ENCODE data around the gene USP2.

The USP2 gene

GRCh38 chr11:119370486-119371046 lies 10.9 kb downstream of the USP2 start:
- Histone ChIP-seq H3K4me2 (ENCODE audit: low read length) (no peak overlapping the region), H3K14ac (ENCODE audit: low read length) (no peak overlapping the region), H3K79me1 (ENCODE audit: low read length) (peaks cover 2% of the 10 kb centered on the region), H3K18ac (ENCODE audit: low read length) (no peak overlapping the region), H3K79me2 (ENCODE audit: control insufficient read depth, insufficient read depth, low read length, poor library complexity) (no peaks in the 10 kb centered on the region), H3K23ac (ENCODE audit: low read length) (no peak overlapping the region), H3K36me3 (ENCODE audit: control insufficient read depth in 1 of 2, insufficient read depth in 2 of 2, low read length in 2 of 2) (no peaks in the 10 kb centered on the region), H3K4me3 (ENCODE audit: low read depth, low read length) (no peak overlapping the region), H2BK120ac (ENCODE audit: insufficient read depth, low read length, poor library complexity) (no peak overlapping the region), H4K91ac (ENCODE audit: low read depth, low read length) (no peak overlapping the region), H2BK5ac (ENCODE audit: low read depth, low read length, poor library complexity) (no peak overlapping the region), H2AK5ac (ENCODE audit: low read length) (no peak overlapping the region), H2AFZ (ENCODE audit: insufficient read depth, low read length, poor library complexity) (no peak overlapping the region), H3K4ac (ENCODE audit: low read depth, low read length) (no peak overlapping the region), H3K9ac (ENCODE audit: low read length) (no peak overlapping the region), H4K12ac (ENCODE audit: low read depth, low read length) (no peak overlapping the region), H3K27ac (ENCODE audit: low read depth, low read length) (no peak overlapping the region), H2BK12ac (ENCODE audit: low read length) (no peak overlapping the region), H3K9me3 (ENCODE audit: insufficient read depth, low read depth, low read length) (no peaks in the 10 kb centered on the region), H3K27me3 (ENCODE audit: insufficient read depth, low read length) (no peaks in the 10 kb centered on the region), H4K8ac (ENCODE audit: low read depth, low read length) (no peak overlapping the region), H3K4me1 (ENCODE audit: control insufficient read depth in 1 of 2, insufficient read depth in 2 of 2, low read length in 2 of 2) (peaks cover 4 to 5% of the 10 kb centered on the region in 2 experiments)
- no peak for DNase-seq
- no CpG with 5 or more reads among the region's 8 CpGs for WGBS (ENCODE audit: extremely low coverage, insufficient coverage, insufficient read length)

- no peak overlapping the region for H3K4ac ChIP-seq (ENCODE audit: low read depth, low read length)
- H4K91ac ChIP-seq (ENCODE audit: low read depth, low read length) = no peak overlapping the region
- no peak overlapping the region for H2BK120ac ChIP-seq (ENCODE audit: insufficient read depth, low read length, poor library complexity)
- WGBS (ENCODE audit: extremely low coverage, insufficient coverage, insufficient read length) = no CpG with 5 or more reads among the region's 13 CpGs
- no peaks in the 10 kb centered on the region for H3K36me3 ChIP-seq (ENCODE audit: control insufficient read depth in 1 of 2, insufficient read depth in 2 of 2, low read length in 2 of 2)
- no peak overlapping the region for H2BK5ac ChIP-seq (ENCODE audit: low read depth, low read length, poor library complexity)
- H3K18ac ChIP-seq (ENCODE audit: low read length) = no peak overlapping the region
- no peaks in the 10 kb centered on the region for H3K27me3 ChIP-seq (ENCODE audit: insufficient read depth, low read length)
- H4K8ac ChIP-seq (ENCODE audit: low read depth, low read length) = no peak overlapping the region
- H2AK5ac ChIP-seq (ENCODE audit: low read length) = no peak overlapping the region
- no peak for DNase-seq
- H3K4me2 ChIP-seq (ENCODE audit: low read length) = no peak overlapping the region
- H3K9me3 ChIP-seq (ENCODE audit: insufficient read depth, low read depth, low read length) = no peaks in the 10 kb centered on the region
- H3K9ac ChIP-seq (ENCODE audit: low read length) = no peak overlapping the region
- H3K79me2 ChIP-seq (ENCODE audit: control insufficient read depth, insufficient read depth, low read length, poor library complexity) = no peaks in the 10 kb centered on the region
- H3K79me1 ChIP-seq (ENCODE audit: low read length) = peaks cover 2% of the 10 kb centered on the region
- no peak overlapping the region for H3K4me3 ChIP-seq (ENCODE audit: low read depth, low read length)
- no peak overlapping the region for H2AFZ ChIP-seq (ENCODE audit: insufficient read depth, low read length, poor library complexity)
- H3K4me1 ChIP-seq (ENCODE audit: control insufficient read depth in 1 of 2, insufficient read depth in 2 of 2, low read length in 2 of 2) = peaks cover 4 to 5% of the 10 kb centered on the region in 2 experiments
- H2BK12ac ChIP-seq (ENCODE audit: low read length) = no peak overlapping the region
- H4K12ac ChIP-seq (ENCODE audit: low read depth, low read length) = no peak overlapping the region
- no peak overlapping the region for H3K23ac ChIP-seq (ENCODE audit: low read length)
- H3K27ac ChIP-seq (ENCODE audit: low read depth, low read length) = no peak overlapping the region
- H3K14ac ChIP-seq (ENCODE audit: low read length) = no peak overlapping the region
These were observed 12.2 kb downstream of the USP2 start for GRCh38 chr11:119369132-119369925.

GRCh38 chr11:119368121-119369034 lies 13.1 kb downstream of the USP2 start:
- H2BK5ac ChIP-seq (ENCODE audit: low read depth, low read length, poor library complexity) = no peak overlapping the region
- peaks cover 3% of the 10 kb centered on the region for H3K79me1 ChIP-seq (ENCODE audit: low read length)
- H4K8ac ChIP-seq (ENCODE audit: low read depth, low read length) = no peak overlapping the region
- no peak overlapping the region for H2AK5ac ChIP-seq (ENCODE audit: low read length)
- no peak overlapping the region for H2BK120ac ChIP-seq (ENCODE audit: insufficient read depth, low read length, poor library complexity)
- WGBS (ENCODE audit: extremely low coverage, insufficient coverage, insufficient read length) = no CpG with 5 or more reads among the region's 17 CpGs
- DNase-seq = no peak
- no peak overlapping the region for H3K18ac ChIP-seq (ENCODE audit: low read length)
- H3K14ac ChIP-seq (ENCODE audit: low read length) = no peak overlapping the region
- H3K27me3 ChIP-seq (ENCODE audit: insufficient read depth, low read length) = no peaks in the 10 kb centered on the region
- no peak overlapping the region for H3K23ac ChIP-seq (ENCODE audit: low read length)
- no peaks in the 10 kb centered on the region for H3K9me3 ChIP-seq (ENCODE audit: insufficient read depth, low read depth, low read length)
- no peak overlapping the region for H3K9ac ChIP-seq (ENCODE audit: low read length)
- H4K91ac ChIP-seq (ENCODE audit: low read depth, low read length) = no peak overlapping the region
- H3K4me3 ChIP-seq (ENCODE audit: low read depth, low read length) = no peak overlapping the region
- H3K79me2 ChIP-seq (ENCODE audit: control insufficient read depth, insufficient read depth, low read length, poor library complexity) = peaks cover 2% of the 10 kb centered on the region
- no peak overlapping the region for H3K27ac ChIP-seq (ENCODE audit: low read depth, low read length)
- H2AFZ ChIP-seq (ENCODE audit: insufficient read depth, low read length, poor library complexity) = no peak overlapping the region
- H3K4me1 ChIP-seq (ENCODE audit: control insufficient read depth in 1 of 2, insufficient read depth in 2 of 2, low read length in 2 of 2) = peaks cover 7 to 8% of the 10 kb centered on the region in 2 experiments
- H2BK12ac ChIP-seq (ENCODE audit: low read length) = no peak overlapping the region
- H3K4me2 ChIP-seq (ENCODE audit: low read length) = no peak overlapping the region
- H3K4ac ChIP-seq (ENCODE audit: low read depth, low read length) = no peak overlapping the region
- H4K12ac ChIP-seq (ENCODE audit: low read depth, low read length) = no peak overlapping the region
- no peaks in the 10 kb centered on the region for H3K36me3 ChIP-seq (ENCODE audit: control insufficient read depth in 1 of 2, insufficient read depth in 2 of 2, low read length in 2 of 2)

- Histone ChIP-seq H3K27me3 (ENCODE audit: insufficient read depth, low read length) (no peaks in the 10 kb centered on the region), H3K4ac (ENCODE audit: low read depth, low read length) (no peak overlapping the region), H3K4me1 (ENCODE audit: control insufficient read depth in 1 of 2, insufficient read depth in 2 of 2, low read length in 2 of 2) (peaks cover 13 to 15% of the 10 kb centered on the region in 2 experiments), H2AK5ac (ENCODE audit: low read length) (no peak overlapping the region), H3K27ac (ENCODE audit: low read depth, low read length) (no peak overlapping the region), H2BK120ac (ENCODE audit: insufficient read depth, low read length, poor library complexity) (no peak overlapping the region), H3K14ac (ENCODE audit: low read length) (no peak overlapping the region), H4K12ac (ENCODE audit: low read depth, low read length) (no peak overlapping the region), H3K79me2 (ENCODE audit: control insufficient read depth, insufficient read depth, low read length, poor library complexity) (peaks cover 2% of the 10 kb centered on the region), H2BK5ac (ENCODE audit: low read depth, low read length, poor library complexity) (no peak overlapping the region), H3K23ac (ENCODE audit: low read length) (no peak overlapping the region), H4K91ac (ENCODE audit: low read depth, low read length) (no peak overlapping the region), H4K8ac (ENCODE audit: low read depth, low read length) (no peak overlapping the region), H3K79me1 (ENCODE audit: low read length) (peaks cover 3% of the 10 kb centered on the region), H3K18ac (ENCODE audit: low read length) (no peak overlapping the region), H2AFZ (ENCODE audit: insufficient read depth, low read length, poor library complexity) (no peak overlapping the region), H3K4me3 (ENCODE audit: low read depth, low read length) (no peak overlapping the region), H2BK12ac (ENCODE audit: low read length) (no peak overlapping the region), H3K36me3 (ENCODE audit: control insufficient read depth in 1 of 2, insufficient read depth in 2 of 2, low read length in 2 of 2) (no peaks in the 10 kb centered on the region), H3K9ac (ENCODE audit: low read length) (no peak overlapping the region), H3K4me2 (ENCODE audit: low read length) (no peak overlapping the region), H3K9me3 (ENCODE audit: insufficient read depth, low read depth, low read length) (peaks cover 5% of the 10 kb centered on the region)
- DNase-seq = no peak
- WGBS (ENCODE audit: extremely low coverage, insufficient coverage, insufficient read length) = no CpG with 5 or more reads among the region's 9 CpGs
These were observed 13.8 kb downstream of the USP2 start for GRCh38 chr11:119367661-119368120.
